ENCODE data around the gene MLKL. TPM values are rescaled to one million over a fixed set of nuclear protein-coding genes. Genes with fewer than 3 reads are reported as not detected.
A peak's percentile ranks its signal among the peaks of the same experiment; 100 is the strongest.

MLKL gene
- total RNA-seq, 4 donors from 2014 or later: 1.2 to 4.6 (median 2.9) TPM

DNA sequence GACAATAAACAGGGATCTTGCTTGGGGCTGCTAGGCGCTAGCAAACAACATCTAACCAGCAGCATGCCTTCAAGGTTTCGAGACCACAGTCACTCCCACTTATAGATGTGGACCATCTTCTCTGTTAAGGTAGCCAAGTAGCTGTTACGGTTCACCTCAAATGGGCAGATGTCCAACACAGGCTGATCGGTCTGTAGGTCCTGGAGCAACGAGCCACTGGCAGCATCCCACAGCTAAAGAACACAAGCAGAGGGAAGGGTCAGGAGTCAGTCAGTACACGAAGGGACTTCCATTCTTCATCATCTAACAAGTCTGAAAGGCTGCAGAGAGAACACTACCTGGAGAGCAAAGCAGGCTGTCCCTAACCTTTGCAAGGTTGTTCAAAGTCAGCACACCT is 76.8 kb downstream of the MLKL start:
- H3K9me3 ChIP-seq: no peaks in the 10 kb centered on the region
- ATAC-seq (no peak), DNase-seq (no peak)
- in situ Hi-C loops (cut with MboI; ENCODE audit: low sequenced_read_pairs in 4 of 4): loop anchor here in 2 of 4 donors (10.0 to 25.0 kb wide), 2 partner anchors 137 to 139 kb away; no protein-coding TSS in a partner anchor
- H3K36me3 ChIP-seq: peaks cover 0 to 49% of the 10 kb centered on the region in 2 donors
- no peak overlapping the region for H3K4me3 ChIP-seq
- H3K27ac ChIP-seq: no peak overlapping the region
- H3K27me3 ChIP-seq: no peaks in the 10 kb centered on the region
- intact Hi-C loops (cut with DNase I; ENCODE audit: low total_unique reads): loop anchor here (5.0 kb wide), 1 partner anchor 122 kb away; no protein-coding TSS in a partner anchor
- TF ChIP-seq POLR2A (IDR thresholded peaks at IDR 0.05): no peak
- TF ChIP-seq, protein P1, sequence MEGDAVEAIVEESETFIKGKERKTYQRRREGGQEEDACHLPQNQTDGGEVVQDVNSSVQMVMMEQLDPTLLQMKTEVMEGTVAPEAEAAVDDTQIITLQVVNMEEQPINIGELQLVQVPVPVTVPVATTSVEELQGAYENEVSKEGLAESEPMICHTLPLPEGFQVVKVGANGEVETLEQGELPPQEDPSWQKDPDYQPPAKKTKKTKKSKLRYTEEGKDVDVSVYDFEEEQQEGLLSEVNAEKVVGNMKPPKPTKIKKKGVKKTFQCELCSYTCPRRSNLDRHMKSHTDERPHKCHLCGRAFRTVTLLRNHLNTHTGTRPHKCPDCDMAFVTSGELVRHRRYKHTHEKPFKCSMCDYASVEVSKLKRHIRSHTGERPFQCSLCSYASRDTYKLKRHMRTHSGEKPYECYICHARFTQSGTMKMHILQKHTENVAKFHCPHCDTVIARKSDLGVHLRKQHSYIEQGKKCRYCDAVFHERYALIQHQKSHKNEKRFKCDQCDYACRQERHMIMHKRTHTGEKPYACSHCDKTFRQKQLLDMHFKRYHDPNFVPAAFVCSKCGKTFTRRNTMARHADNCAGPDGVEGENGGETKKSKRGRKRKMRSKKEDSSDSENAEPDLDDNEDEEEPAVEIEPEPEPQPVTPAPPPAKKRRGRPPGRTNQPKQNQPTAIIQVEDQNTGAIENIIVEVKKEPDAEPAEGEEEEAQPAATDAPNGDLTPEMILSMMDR (IDR thresholded peaks at IDR 0.05 in 4 of 5, conservative IDR thresholded peaks at IDR 0.05 in 1 of 5): no peak
- no peaks in the 10 kb centered on the region for H3K4me1 ChIP-seq

DNA sequence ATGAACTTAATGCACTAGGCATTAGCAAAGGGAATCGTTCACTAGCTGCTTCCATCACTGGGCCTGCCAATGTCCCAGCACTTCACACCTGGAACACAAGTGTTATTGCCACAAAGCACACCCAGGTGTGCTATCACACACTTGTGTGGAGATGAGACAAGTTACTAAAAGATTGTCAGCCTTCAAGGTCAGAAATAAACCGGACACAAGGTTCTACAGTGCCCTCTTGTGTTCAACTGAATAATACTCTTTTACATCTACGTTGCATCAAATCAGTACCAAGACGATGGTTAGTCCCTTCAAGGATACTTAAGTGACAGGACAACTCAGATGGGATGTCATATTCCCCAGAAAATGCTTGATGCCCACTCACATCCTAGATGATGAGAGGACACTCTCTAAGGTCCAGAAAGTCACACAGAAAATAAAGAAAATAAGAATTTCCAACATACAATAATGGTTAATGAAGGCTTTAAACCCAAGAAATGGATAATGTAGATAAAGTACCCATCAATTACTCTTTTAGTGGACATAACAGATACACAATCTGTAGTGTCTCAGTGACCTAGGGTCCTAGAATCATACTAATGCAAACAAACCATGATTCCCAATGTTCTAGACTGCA is 77.3 kb downstream of the MLKL start:
- Histone ChIP-seq H3K4me3 (no peak overlapping the region), H3K27ac (peak overlapping the region in 1 of 4 donors; percentile 18), H3K4me1 (no peaks in the 10 kb centered on the region), H3K27me3 (no peaks in the 10 kb centered on the region), H3K36me3 (peaks cover 0 to 44% of the 10 kb centered on the region in 2 donors), H3K9me3 (no peaks in the 10 kb centered on the region)
- in situ Hi-C loops (cut with MboI; ENCODE audit: low sequenced_read_pairs in 4 of 4): loop anchor here in 2 of 4 donors (10.0 to 25.0 kb wide), 2 partner anchors 136 to 139 kb away; no protein-coding TSS in a partner anchor
- ATAC-seq: peak; percentile 80 to 81
- intact Hi-C loops (cut with DNase I; ENCODE audit: low total_unique reads): loop anchor here (5.0 kb wide), 1 partner anchor 121 kb away; no protein-coding TSS in a partner anchor
- DNase-seq: no peak
- TF ChIP-seq, protein P1 (IDR thresholded peaks at IDR 0.05 in 4 of 5, conservative IDR thresholded peaks at IDR 0.05 in 1 of 5): peak; percentile 46 to 71 (median 58)
- TF ChIP-seq POLR2A (IDR thresholded peaks at IDR 0.05): no peak

DNA sequence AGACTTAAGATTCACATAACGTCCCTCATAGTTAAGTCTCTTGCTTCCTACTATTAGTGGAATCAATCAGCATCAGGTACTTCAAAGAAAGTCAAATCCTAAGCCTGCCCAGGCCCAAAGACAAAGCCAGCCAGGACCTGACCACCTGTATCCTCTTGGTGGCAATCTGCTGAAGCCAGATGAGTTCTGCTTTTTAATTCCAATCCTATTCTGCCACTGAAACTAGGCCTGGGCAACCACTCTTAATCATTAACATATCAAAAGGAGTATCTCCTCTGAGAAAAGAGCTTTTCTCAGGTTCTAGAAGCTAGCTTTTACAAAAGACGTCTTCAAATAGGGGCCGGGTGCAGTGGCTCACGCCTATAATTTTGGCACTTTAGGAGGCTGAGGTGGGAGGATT is 78.7 kb downstream of the MLKL start:
- Histone ChIP-seq H3K36me3 (peaks cover 0 to 31% of the 10 kb centered on the region in 2 donors), H3K27me3 (no peaks in the 10 kb centered on the region), H3K4me1 (no peaks in the 10 kb centered on the region), H3K9me3 (no peaks in the 10 kb centered on the region), H3K27ac (no peak overlapping the region), H3K4me3 (no peak overlapping the region)
- no peak for TF ChIP-seq POLR2A (IDR thresholded peaks at IDR 0.05)
- TF ChIP-seq, protein P1 (IDR thresholded peaks at IDR 0.05 in 4 of 5, conservative IDR thresholded peaks at IDR 0.05 in 1 of 5): no peak
- in situ Hi-C loops (cut with MboI; ENCODE audit: low sequenced_read_pairs in 4 of 4): loop anchor here in 2 of 4 donors (10.0 to 25.0 kb wide), 2 partner anchors 135 to 137 kb away; no protein-coding TSS in a partner anchor
- no peak for ATAC-seq
- DNase-seq: no peak
- intact Hi-C loops (cut with DNase I; ENCODE audit: low total_unique reads): loop anchor here (5.0 kb wide), 1 partner anchor 120 kb away; no protein-coding TSS in a partner anchor

Other genes with a start within 250 kb of the MLKL start
- 100 to 1,000 TPM in 2 of 4 donors, 10 to 100 TPM in 2; 72.0 to 170 (median 105) TPM for gene GLG1, start 93.7 kb downstream of the MLKL start, total RNA-seq
- 1 to 10 TPM; 2.5 to 7.1 (median 4.1) TPM for gene RFWD3, start 34.0 kb downstream of the MLKL start, total RNA-seq
- gene FA2H, start 74.0 kb upstream of the MLKL start, total RNA-seq: under 1 TPM in 1 of 4 donors, not detected in 3; 0.41 TPM